K562 (cell line): ENCODE data around the gene PDZK1IP1. TPM values are rescaled to one million over a fixed set of nuclear protein-coding genes. Genes with fewer than 3 reads are reported as not detected.

Experiments used
- DMBX1 ChIP-seq: fragments of 250-450 bp; sonication (Bioruptor Pico); IDR thresholded peaks from 2 replicates; pipeline ENCODE4 v1.8.0; 2022; ENCODE audit warnings: inconsistent platforms, mild to moderate bottlenecking, moderate library complexity, borderline replicate concordance
- EGR1 ChIP-seq: fragments of 450-650 bp; conservative IDR thresholded peaks from 2 replicates; pipeline ENCODE4 v1.6.1; 2017; ENCODE audit warnings: mild to moderate bottlenecking
- TEAD1 ChIP-seq, 2 experiments: fragments of 450-650 bp in 1 of 2; sonication (generic) in 1 of 2; formaldehyde crosslinking; IDR thresholded peaks; 2 replicates each; pipeline versions ENCODE4 v1.4.0 to v1.8.0; 2020 to 2022; ENCODE audit warnings: mild to moderate bottlenecking in 2 of 2, missing genetic modification reagents in 1 of 2
- polyA plus RNA-seq, 8 experiments: library from polyadenylated mRNA; depleted of rRNA in 4 of 8; stranded (reverse) in 5 of 8; unstranded in 3 of 8; fragments of >200 nt; fragmentation: Nextera tagmentation in 2 of 8; fragmentation: Illumina TruSeq in 1 of 8; extraction: Ambion mirVana in 2 of 8; extraction: Trizol in 1 of 8; gene quantifications; 2 replicates each; pipeline versions ENCODE4 v1.2.1 to v1.2.3, GENCODE V29; 2011 to 2014; ENCODE audit warnings: inconsistent platforms in 1 of 8, missing spikeins in 1 of 8
- total RNA-seq, 7 experiments: library from RNA; depleted of rRNA in 6 of 7; stranded (reverse); fragments of >200 nt in 6 of 7; fragmentation: Illumina TruSeq in 2 of 7; extraction: Trizol in 2 of 7; gene quantifications; 2 replicates each; pipeline versions ENCODE4 v1.2.1 to v1.2.3, GENCODE V29; 2011 to 2021; ENCODE audit warnings: low replicate concordance in 1 of 7
- TF ChIP-seq, protein P1 (sequence below): sonication (generic); formaldehyde crosslinking; IDR thresholded peaks from 2 replicates; pipeline ENCODE4 v1.8.1; 2023; ENCODE audit warnings: mild to moderate bottlenecking, missing genetic modification reagents, moderate library complexity
- TF ChIP-seq, protein P2 (sequence below): sonication (generic); formaldehyde crosslinking; IDR thresholded peaks from 2 replicates; pipeline ENCODE4 v1.8.1; 2023; ENCODE audit warnings: mild to moderate bottlenecking, missing genetic modification reagents
- TF ChIP-seq, protein P3 (sequence below), 2 experiments: fragments of 450-650 bp; IDR thresholded peaks; 2 replicates each; pipeline ENCODE4 v1.6.1; 2016; ENCODE audit warnings: mild to moderate bottlenecking in 2 of 2, borderline replicate concordance in 1 of 2, low read depth in 1 of 2, moderate library complexity in 1 of 2
- TF ChIP-seq, protein P4 (sequence below): fragments of 450-650 bp; IDR thresholded peaks from 2 replicates; pipeline ENCODE4 v1.6.1; 2017; ENCODE audit warnings: antibody characterized with exemption, mild to moderate bottlenecking

Gene PDZK1IP1
- total and polyA plus RNA-seq, 9 of the 15 experiments (the other 6 are each of a cell fraction or from before 2014, with no cell fraction given): 0.17 to 0.68 (median 0.53) TPM; not detected in 2

DNA sequence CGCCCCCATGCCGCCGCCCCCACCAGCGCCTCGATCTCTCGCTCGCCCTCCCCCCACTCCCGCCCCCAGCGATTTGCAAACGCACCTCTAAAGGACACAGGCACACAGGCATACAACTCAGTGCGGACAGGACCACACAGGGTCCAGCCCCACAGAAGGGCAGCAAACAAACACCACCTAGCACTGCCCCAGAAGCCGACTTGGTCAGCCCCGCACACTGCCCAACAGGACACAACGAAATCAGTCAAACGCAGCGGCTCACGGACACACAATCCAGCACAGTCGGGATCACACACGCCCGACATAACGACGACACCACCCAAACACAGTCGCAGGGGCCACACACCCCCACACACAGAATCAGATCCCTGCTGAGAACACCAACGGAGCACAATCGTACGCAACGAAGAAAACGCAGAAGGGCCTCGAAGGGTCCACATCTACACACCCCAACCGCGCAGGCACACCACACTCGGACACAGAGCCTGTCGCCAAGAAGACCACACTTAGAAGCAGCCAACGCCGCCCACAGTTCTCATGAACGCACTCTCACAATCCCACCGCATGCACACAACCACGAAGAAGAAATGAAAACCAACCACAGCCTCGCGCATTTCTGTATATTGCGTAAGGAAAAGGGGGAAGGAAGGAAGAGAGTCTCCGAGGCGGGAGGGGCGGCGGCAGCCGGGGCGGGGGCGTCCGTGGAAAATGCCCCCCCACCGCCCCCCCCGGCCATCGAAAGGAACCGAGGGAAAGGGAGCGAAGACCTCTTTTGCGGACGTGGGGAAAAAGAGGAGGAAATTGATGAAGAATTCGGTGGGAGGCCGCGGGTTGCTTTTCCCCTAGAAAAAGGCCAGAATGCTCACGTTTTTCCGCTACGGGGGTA lies 41.7 kb upstream of the PDZK1IP1 start (continued):
- TF ChIP-seq, protein P1, sequence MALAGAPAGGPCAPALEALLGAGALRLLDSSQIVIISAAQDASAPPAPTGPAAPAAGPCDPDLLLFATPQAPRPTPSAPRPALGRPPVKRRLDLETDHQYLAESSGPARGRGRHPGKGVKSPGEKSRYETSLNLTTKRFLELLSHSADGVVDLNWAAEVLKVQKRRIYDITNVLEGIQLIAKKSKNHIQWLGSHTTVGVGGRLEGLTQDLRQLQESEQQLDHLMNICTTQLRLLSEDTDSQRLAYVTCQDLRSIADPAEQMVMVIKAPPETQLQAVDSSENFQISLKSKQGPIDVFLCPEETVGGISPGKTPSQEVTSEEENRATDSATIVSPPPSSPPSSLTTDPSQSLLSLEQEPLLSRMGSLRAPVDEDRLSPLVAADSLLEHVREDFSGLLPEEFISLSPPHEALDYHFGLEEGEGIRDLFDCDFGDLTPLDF (CRISPR knock-in tag): 0 out of 2 replicates have a peak, but pooled peaks have one; percentile 50
- TF ChIP-seq, protein P2, sequence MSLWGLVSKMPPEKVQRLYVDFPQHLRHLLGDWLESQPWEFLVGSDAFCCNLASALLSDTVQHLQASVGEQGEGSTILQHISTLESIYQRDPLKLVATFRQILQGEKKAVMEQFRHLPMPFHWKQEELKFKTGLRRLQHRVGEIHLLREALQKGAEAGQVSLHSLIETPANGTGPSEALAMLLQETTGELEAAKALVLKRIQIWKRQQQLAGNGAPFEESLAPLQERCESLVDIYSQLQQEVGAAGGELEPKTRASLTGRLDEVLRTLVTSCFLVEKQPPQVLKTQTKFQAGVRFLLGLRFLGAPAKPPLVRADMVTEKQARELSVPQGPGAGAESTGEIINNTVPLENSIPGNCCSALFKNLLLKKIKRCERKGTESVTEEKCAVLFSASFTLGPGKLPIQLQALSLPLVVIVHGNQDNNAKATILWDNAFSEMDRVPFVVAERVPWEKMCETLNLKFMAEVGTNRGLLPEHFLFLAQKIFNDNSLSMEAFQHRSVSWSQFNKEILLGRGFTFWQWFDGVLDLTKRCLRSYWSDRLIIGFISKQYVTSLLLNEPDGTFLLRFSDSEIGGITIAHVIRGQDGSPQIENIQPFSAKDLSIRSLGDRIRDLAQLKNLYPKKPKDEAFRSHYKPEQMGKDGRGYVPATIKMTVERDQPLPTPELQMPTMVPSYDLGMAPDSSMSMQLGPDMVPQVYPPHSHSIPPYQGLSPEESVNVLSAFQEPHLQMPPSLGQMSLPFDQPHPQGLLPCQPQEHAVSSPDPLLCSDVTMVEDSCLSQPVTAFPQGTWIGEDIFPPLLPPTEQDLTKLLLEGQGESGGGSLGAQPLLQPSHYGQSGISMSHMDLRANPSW (CRISPR knock-in tag): 0 out of 2 replicates have a peak, but pooled peaks have one; percentile 81
- 0 out of 4 replicates have a peak, but pooled peaks of 1 of the 2 experiments have one; percentile 25 for TF ChIP-seq TEAD1 (CRISPR knock-in tag; IDR thresholded peaks at IDR 0.05)
- TF ChIP-seq, protein P3, sequence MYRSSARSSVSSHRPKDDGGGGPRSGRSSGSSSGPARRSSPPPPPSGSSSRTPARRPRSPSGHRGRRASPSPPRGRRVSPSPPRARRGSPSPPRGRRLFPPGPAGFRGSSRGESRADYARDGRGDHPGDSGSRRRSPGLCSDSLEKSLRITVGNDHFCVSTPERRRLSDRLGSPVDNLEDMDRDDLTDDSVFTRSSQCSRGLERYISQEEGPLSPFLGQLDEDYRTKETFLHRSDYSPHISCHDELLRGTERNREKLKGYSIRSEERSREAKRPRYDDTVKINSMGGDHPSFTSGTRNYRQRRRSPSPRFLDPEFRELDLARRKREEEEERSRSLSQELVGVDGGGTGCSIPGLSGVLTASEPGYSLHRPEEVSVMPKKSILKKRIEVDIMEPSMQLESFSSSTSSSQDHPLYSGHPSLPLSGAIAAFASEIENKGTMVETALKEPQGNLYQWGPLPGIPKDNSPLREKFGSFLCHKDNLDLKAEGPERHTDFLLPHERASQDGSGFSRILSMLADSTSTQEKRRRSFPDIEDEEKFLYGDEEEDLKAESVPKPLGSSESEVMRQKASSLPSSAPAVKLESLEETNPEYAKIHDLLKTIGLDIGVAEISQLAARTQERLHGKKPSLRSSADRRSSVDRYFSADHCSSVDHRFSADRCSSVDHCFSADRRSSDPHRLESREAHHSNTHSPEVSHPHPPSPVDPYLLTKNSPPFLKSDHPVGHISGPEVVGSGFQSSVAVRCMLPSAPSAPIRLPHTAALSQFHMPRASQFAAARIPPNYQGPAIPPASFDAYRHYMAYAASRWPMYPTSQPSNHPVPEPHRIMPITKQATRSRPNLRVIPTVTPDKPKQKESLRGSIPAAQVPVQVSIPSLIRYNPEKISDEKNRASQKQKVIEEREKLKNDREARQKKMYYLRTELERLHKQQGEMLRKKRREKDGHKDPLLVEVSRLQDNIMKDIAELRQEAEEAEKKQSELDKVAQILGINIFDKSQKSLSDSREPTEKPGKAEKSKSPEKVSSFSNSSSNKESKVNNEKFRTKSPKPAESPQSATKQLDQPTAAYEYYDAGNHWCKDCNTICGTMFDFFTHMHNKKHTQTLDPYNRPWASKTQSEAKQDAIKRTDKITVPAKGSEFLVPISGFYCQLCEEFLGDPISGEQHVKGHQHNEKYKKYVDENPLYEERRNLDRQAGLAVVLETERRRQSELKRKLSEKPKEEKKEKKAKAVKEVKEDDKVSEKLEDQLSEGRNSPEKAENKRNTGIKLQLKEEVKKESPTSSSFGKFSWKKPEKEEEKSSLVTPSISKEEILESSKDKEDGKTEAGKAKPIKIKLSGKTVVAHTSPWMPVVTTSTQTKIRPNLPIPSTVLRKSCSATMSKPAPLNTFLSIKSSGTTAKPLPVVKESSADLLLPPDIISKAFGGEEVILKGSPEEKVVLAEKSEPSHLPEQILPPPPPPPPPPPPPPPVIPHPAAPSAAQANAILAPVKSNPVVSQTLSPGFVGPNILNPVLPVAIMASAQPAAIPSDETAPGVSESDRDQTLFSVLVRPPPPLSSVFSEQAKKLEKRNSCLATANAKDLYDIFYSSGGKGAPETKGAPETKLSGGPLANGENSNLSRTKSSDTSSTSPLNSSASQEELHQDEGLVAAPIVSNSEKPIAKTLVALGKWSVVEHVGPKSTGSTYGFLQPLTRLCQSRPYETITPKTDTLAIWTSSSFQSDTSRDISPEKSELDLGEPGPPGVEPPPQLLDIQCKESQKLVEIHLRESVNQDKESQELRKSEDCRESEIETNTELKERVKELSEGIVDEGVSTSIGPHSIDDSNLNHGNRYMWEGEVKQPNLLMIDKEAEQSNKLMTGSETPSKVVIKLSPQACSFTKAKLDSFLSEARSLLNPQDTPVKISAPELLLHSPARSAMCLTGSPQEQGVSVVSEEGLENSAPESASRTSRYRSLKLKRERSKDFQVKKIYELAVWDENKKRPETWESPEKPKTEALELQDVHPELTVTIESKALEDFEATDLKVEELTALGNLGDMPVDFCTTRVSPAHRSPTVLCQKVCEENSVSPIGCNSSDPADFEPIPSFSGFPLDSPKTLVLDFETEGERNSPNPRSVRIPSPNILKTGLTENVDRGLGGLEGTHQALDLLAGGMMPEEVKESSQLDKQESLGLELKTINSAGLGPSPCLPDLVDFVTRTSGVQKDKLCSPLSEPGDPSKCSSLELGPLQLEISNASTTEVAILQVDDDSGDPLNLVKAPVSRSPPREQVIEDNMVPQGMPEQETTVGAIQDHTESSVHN (IDR thresholded peaks at IDR 0.05; ENCODE audit: borderline replicate concordance in 1 of 2, low read depth in 1 of 2): peak in 1 of 2 experiments; percentile 66; a peak in 1 of 4 replicates
- TF ChIP-seq EGR1: peak; percentile 91
- TF ChIP-seq, protein P4, sequence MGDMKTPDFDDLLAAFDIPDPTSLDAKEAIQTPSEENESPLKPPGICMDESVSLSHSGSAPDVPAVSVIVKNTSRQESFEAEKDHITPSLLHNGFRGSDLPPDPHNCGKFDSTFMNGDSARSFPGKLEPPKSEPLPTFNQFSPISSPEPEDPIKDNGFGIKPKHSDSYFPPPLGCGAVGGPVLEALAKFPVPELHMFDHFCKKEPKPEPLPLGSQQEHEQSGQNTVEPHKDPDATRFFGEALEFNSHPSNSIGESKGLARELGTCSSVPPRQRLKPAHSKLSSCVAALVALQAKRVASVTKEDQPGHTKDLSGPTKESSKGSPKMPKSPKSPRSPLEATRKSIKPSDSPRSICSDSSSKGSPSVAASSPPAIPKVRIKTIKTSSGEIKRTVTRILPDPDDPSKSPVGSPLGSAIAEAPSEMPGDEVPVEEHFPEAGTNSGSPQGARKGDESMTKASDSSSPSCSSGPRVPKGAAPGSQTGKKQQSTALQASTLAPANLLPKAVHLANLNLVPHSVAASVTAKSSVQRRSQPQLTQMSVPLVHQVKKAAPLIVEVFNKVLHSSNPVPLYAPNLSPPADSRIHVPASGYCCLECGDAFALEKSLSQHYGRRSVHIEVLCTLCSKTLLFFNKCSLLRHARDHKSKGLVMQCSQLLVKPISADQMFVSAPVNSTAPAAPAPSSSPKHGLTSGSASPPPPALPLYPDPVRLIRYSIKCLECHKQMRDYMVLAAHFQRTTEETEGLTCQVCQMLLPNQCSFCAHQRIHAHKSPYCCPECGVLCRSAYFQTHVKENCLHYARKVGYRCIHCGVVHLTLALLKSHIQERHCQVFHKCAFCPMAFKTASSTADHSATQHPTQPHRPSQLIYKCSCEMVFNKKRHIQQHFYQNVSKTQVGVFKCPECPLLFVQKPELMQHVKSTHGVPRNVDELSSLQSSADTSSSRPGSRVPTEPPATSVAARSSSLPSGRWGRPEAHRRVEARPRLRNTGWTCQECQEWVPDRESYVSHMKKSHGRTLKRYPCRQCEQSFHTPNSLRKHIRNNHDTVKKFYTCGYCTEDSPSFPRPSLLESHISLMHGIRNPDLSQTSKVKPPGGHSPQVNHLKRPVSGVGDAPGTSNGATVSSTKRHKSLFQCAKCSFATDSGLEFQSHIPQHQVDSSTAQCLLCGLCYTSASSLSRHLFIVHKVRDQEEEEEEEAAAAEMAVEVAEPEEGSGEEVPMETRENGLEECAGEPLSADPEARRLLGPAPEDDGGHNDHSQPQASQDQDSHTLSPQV: peak; percentile 63; the same call in 1 of the 2 replicates
- no peak for TF ChIP-seq DMBX1 (CRISPR knock-in tag)
